ENCODE results near the gene RANBP9. TPM values are rescaled to one million over a fixed set of nuclear protein-coding genes. Genes with fewer than 3 reads are reported as not detected.

RANBP9 gene
- total RNA-seq, 1 donor from 2014 or later, result 72.0 TPM

- Mint-ChIP-seq H3K4me1 (ENCODE audit: low read depth) (peaks cover 56% of the 10 kb centered on the region), H3K27ac (ENCODE audit: unreplicated experiment) (no peak overlapping the region), H3K9me3 (ENCODE audit: low read depth) (peaks cover 10% of the 10 kb centered on the region), H3K27me3 (ENCODE audit: low read depth) (no peaks in the 10 kb centered on the region), H3K4me3 (ENCODE audit: unreplicated experiment) (no peak overlapping the region), H3K36me3 (ENCODE audit: low read depth) (peaks cover 4% of the 10 kb centered on the region)
- no peak for TF ChIP-seq CTCF (IDR thresholded peaks at IDR 0.05)
- no peak for DNase-seq (ENCODE audit: low spot score)
Measured at GRCh38 chr6:13673825-13674444, 37.7 kb downstream of the RANBP9 start.

GRCh38 chr6:13673368-13673767 is 38.3 kb downstream of the RANBP9 start:
- no peak for TF ChIP-seq CTCF (IDR thresholded peaks at IDR 0.05)
- no peaks in the 10 kb centered on the region for H3K27me3 Mint-ChIP-seq (ENCODE audit: low read depth)
- peaks cover 55% of the 10 kb centered on the region for H3K4me1 Mint-ChIP-seq (ENCODE audit: low read depth)
- no peak overlapping the region for H3K27ac Mint-ChIP-seq (ENCODE audit: unreplicated experiment)
- H3K36me3 Mint-ChIP-seq (ENCODE audit: low read depth), result peaks cover 4% of the 10 kb centered on the region
- DNase-seq (ENCODE audit: low spot score), result no peak
- peaks cover 13% of the 10 kb centered on the region for H3K9me3 Mint-ChIP-seq (ENCODE audit: low read depth)
- H3K4me3 Mint-ChIP-seq (ENCODE audit: unreplicated experiment), result no peak overlapping the region

GRCh38 chr6:13672904-13673303 is 38.7 kb downstream of the RANBP9 start:
- Mint-ChIP-seq H3K4me1 (ENCODE audit: low read depth) (peaks cover 58% of the 10 kb centered on the region), H3K27me3 (ENCODE audit: low read depth) (no peaks in the 10 kb centered on the region), H3K27ac (ENCODE audit: unreplicated experiment) (peak overlapping the region; percentile 52), H3K36me3 (ENCODE audit: low read depth) (peaks cover 4% of the 10 kb centered on the region), H3K4me3 (ENCODE audit: unreplicated experiment) (no peak overlapping the region), H3K9me3 (ENCODE audit: low read depth) (peaks cover 13% of the 10 kb centered on the region)
- TF ChIP-seq CTCF (IDR thresholded peaks at IDR 0.05), result no peak
- DNase-seq (ENCODE audit: low spot score), result no peak

- H3K27ac Mint-ChIP-seq (ENCODE audit: unreplicated experiment), result peak overlapping the region; percentile 58
- H3K9me3 Mint-ChIP-seq (ENCODE audit: low read depth), result peaks cover 8% of the 10 kb centered on the region
- H3K4me3 Mint-ChIP-seq (ENCODE audit: unreplicated experiment), result no peak overlapping the region
- DNase-seq (ENCODE audit: low spot score), result no peak
- H3K27me3 Mint-ChIP-seq (ENCODE audit: low read depth), result no peaks in the 10 kb centered on the region
- H3K4me1 Mint-ChIP-seq (ENCODE audit: low read depth), result peaks cover 62% of the 10 kb centered on the region
- peaks cover 3% of the 10 kb centered on the region for H3K36me3 Mint-ChIP-seq (ENCODE audit: low read depth)
- TF ChIP-seq CTCF (IDR thresholded peaks at IDR 0.05), result no peak
Measured at GRCh38 chr6:13671548-13672127, 40.0 kb downstream of the RANBP9 start.

- Mint-ChIP-seq H3K27ac (ENCODE audit: unreplicated experiment) (no peak overlapping the region), H3K27me3 (ENCODE audit: low read depth) (no peaks in the 10 kb centered on the region), H3K4me3 (ENCODE audit: unreplicated experiment) (no peak overlapping the region), H3K36me3 (ENCODE audit: low read depth) (peaks cover 1% of the 10 kb centered on the region), H3K9me3 (ENCODE audit: low read depth) (peaks cover 6% of the 10 kb centered on the region), H3K4me1 (ENCODE audit: low read depth) (peaks cover 65% of the 10 kb centered on the region)
- no peak for TF ChIP-seq CTCF (IDR thresholded peaks at IDR 0.05)
- no peak for DNase-seq (ENCODE audit: low spot score)
Measured at GRCh38 chr6:13669476-13669875, 42.2 kb downstream of the RANBP9 start.

Data from chondrocyte (in vitro differentiated cells).